K562 (cell line): ENCODE measurements around the gene RNF32. TPM values are rescaled to one million over a fixed set of nuclear protein-coding genes. Genes with fewer than 3 reads are reported as not detected.
A peak's percentile ranks its signal among the peaks of the same experiment; 100 is the strongest.

Experiments
- CC2D1A ChIP-seq: fragments of 450-650 bp; IDR thresholded peaks from 2 replicates; pipeline ENCODE4 v1.6.1; 2017; ENCODE audit warnings: mild to moderate bottlenecking
- FOXK2 ChIP-seq, 2 experiments: fragments of 450-650 bp; IDR thresholded peaks in 1 of 2; conservative IDR thresholded peaks in 1 of 2; 2 replicates each; pipeline ENCODE4 v1.6.1; 2016; ENCODE audit warnings: low read depth in 2 of 2, mild to moderate bottlenecking in 1 of 2
- MCM2 ChIP-seq: fragments of 450-650 bp; IDR thresholded peaks from 2 replicates; pipeline ENCODE4 v1.6.1; 2017; ENCODE audit warnings: low read depth, mild to moderate bottlenecking
- RB1 ChIP-seq: fragments of 450-650 bp; IDR thresholded peaks from 2 replicates; pipeline ENCODE4 v1.6.1; 2017; ENCODE audit warnings: low read depth, mild to moderate bottlenecking
- TRIM24 ChIP-seq, 2 experiments: fragments of 450-650 bp; IDR thresholded peaks; 2 replicates each; pipeline ENCODE4 v1.6.1; 2016
- ZNF197 ChIP-seq: fragments of 200-800 bp; sonication (Bioruptor generic); IDR thresholded peaks from 2 replicates; pipeline ENCODE4 v1.6.1; 2016; ENCODE audit warnings: low read depth, missing genetic modification characterization, missing compliant biosample characterization
- polyA plus RNA-seq, 8 experiments: library from polyadenylated mRNA; depleted of rRNA in 4 of 8; stranded (reverse) in 5 of 8; unstranded in 3 of 8; fragments of >200 nt; fragmentation: Nextera tagmentation in 2 of 8; fragmentation: Illumina TruSeq in 1 of 8; extraction: Ambion mirVana in 2 of 8; extraction: Trizol in 1 of 8; gene quantifications; 2 replicates each; pipeline versions ENCODE4 v1.2.1 to v1.2.3, GENCODE V29; 2011 to 2014; ENCODE audit warnings: inconsistent platforms in 1 of 8, missing spikeins in 1 of 8
- total RNA-seq, 7 experiments: library from RNA; depleted of rRNA in 6 of 7; stranded (reverse); fragments of >200 nt in 6 of 7; fragmentation: Illumina TruSeq in 2 of 7; extraction: Trizol in 2 of 7; gene quantifications; 2 replicates each; pipeline versions ENCODE4 v1.2.1 to v1.2.3, GENCODE V29; 2011 to 2021; ENCODE audit warnings: low replicate concordance in 1 of 7
- TF ChIP-seq, protein P1 (sequence below): fragments of 450-650 bp; IDR thresholded peaks from 2 replicates; pipeline ENCODE4 v1.6.1; 2017; ENCODE audit warnings: antibody characterized with exemption, mild to moderate bottlenecking
- TF ChIP-seq, protein P2 (sequence below): fragments of 250-450 bp; sonication (Bioruptor Pico); IDR thresholded peaks from 2 replicates; pipeline ENCODE4 v1.5.0; 2020; ENCODE audit warnings: mild to moderate bottlenecking, borderline replicate concordance
- TF ChIP-seq, protein P3 (sequence below): fragments of 200-800 bp; sonication (Bioruptor generic); IDR thresholded peaks from 2 replicates; pipeline ENCODE4 v1.6.1; 2016; ENCODE audit warnings: missing genetic modification characterization, missing compliant biosample characterization
- TF ChIP-seq, protein P4 (sequence below), 3 experiments: fragments of 200-800 bp in 1 of 3; fragments of 250-450 bp in 1 of 3; fragments of 450-650 bp in 1 of 3; sonication (Bioruptor Pico) in 1 of 3; sonication (Bioruptor generic) in 1 of 3; formaldehyde crosslinking in 1 of 3; IDR thresholded peaks; 2 replicates each; pipeline versions ENCODE4 v1.6.1 to v1.8.0; 2016 to 2022; ENCODE audit warnings: mild to moderate bottlenecking in 2 of 3, missing genetic modification characterization in 2 of 3, missing compliant biosample characterization in 1 of 3, moderate library complexity in 1 of 3

Gene RNF32
- total and polyA plus RNA-seq, 9 of the 15 experiments (the other 6 are each of a cell fraction or from before 2014, with no cell fraction given) = 2.6 to 7.0 (median 4.6) TPM

- TF ChIP-seq, protein P1, sequence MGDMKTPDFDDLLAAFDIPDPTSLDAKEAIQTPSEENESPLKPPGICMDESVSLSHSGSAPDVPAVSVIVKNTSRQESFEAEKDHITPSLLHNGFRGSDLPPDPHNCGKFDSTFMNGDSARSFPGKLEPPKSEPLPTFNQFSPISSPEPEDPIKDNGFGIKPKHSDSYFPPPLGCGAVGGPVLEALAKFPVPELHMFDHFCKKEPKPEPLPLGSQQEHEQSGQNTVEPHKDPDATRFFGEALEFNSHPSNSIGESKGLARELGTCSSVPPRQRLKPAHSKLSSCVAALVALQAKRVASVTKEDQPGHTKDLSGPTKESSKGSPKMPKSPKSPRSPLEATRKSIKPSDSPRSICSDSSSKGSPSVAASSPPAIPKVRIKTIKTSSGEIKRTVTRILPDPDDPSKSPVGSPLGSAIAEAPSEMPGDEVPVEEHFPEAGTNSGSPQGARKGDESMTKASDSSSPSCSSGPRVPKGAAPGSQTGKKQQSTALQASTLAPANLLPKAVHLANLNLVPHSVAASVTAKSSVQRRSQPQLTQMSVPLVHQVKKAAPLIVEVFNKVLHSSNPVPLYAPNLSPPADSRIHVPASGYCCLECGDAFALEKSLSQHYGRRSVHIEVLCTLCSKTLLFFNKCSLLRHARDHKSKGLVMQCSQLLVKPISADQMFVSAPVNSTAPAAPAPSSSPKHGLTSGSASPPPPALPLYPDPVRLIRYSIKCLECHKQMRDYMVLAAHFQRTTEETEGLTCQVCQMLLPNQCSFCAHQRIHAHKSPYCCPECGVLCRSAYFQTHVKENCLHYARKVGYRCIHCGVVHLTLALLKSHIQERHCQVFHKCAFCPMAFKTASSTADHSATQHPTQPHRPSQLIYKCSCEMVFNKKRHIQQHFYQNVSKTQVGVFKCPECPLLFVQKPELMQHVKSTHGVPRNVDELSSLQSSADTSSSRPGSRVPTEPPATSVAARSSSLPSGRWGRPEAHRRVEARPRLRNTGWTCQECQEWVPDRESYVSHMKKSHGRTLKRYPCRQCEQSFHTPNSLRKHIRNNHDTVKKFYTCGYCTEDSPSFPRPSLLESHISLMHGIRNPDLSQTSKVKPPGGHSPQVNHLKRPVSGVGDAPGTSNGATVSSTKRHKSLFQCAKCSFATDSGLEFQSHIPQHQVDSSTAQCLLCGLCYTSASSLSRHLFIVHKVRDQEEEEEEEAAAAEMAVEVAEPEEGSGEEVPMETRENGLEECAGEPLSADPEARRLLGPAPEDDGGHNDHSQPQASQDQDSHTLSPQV = 0 out of 2 replicates have a peak, but pooled peaks have one; percentile 60
- TF ChIP-seq FOXK2 (conservative IDR thresholded peaks at IDR 0.05 in 1 of 2, IDR thresholded peaks at IDR 0.05 in 1 of 2; ENCODE audit: low read depth in 2 of 2) (no peak), ZNF197 (CRISPR knock-in tag) (no peak; the same call in 1 of the 2 replicates), RB1 (no peak), CC2D1A (no peak), MCM2 (no peak), TRIM24 (IDR thresholded peaks at IDR 0.05) (no peak)
- TF ChIP-seq, protein P2, sequence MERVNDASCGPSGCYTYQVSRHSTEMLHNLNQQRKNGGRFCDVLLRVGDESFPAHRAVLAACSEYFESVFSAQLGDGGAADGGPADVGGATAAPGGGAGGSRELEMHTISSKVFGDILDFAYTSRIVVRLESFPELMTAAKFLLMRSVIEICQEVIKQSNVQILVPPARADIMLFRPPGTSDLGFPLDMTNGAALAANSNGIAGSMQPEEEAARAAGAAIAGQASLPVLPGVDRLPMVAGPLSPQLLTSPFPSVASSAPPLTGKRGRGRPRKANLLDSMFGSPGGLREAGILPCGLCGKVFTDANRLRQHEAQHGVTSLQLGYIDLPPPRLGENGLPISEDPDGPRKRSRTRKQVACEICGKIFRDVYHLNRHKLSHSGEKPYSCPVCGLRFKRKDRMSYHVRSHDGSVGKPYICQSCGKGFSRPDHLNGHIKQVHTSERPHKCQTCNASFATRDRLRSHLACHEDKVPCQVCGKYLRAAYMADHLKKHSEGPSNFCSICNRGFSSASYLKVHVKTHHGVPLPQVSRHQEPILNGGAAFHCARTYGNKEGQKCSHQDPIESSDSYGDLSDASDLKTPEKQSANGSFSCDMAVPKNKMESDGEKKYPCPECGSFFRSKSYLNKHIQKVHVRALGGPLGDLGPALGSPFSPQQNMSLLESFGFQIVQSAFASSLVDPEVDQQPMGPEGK (CRISPR knock-in tag) = no peak; the same call in 1 of the 2 replicates
- TF ChIP-seq, protein P3, sequence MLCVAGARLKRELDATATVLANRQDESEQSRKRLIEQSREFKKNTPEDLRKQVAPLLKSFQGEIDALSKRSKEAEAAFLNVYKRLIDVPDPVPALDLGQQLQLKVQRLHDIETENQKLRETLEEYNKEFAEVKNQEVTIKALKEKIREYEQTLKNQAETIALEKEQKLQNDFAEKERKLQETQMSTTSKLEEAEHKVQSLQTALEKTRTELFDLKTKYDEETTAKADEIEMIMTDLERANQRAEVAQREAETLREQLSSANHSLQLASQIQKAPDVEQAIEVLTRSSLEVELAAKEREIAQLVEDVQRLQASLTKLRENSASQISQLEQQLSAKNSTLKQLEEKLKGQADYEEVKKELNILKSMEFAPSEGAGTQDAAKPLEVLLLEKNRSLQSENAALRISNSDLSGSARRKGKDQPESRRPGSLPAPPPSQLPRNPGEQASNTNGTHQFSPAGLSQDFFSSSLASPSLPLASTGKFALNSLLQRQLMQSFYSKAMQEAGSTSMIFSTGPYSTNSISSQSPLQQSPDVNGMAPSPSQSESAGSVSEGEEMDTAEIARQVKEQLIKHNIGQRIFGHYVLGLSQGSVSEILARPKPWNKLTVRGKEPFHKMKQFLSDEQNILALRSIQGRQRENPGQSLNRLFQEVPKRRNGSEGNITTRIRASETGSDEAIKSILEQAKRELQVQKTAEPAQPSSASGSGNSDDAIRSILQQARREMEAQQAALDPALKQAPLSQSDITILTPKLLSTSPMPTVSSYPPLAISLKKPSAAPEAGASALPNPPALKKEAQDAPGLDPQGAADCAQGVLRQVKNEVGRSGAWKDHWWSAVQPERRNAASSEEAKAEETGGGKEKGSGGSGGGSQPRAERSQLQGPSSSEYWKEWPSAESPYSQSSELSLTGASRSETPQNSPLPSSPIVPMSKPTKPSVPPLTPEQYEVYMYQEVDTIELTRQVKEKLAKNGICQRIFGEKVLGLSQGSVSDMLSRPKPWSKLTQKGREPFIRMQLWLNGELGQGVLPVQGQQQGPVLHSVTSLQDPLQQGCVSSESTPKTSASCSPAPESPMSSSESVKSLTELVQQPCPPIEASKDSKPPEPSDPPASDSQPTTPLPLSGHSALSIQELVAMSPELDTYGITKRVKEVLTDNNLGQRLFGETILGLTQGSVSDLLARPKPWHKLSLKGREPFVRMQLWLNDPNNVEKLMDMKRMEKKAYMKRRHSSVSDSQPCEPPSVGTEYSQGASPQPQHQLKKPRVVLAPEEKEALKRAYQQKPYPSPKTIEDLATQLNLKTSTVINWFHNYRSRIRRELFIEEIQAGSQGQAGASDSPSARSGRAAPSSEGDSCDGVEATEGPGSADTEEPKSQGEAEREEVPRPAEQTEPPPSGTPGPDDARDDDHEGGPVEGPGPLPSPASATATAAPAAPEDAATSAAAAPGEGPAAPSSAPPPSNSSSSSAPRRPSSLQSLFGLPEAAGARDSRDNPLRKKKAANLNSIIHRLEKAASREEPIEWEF (CRISPR knock-in tag) = 0 out of 2 replicates have a peak, but pooled peaks have one; percentile 13
- TF ChIP-seq, protein P4, sequence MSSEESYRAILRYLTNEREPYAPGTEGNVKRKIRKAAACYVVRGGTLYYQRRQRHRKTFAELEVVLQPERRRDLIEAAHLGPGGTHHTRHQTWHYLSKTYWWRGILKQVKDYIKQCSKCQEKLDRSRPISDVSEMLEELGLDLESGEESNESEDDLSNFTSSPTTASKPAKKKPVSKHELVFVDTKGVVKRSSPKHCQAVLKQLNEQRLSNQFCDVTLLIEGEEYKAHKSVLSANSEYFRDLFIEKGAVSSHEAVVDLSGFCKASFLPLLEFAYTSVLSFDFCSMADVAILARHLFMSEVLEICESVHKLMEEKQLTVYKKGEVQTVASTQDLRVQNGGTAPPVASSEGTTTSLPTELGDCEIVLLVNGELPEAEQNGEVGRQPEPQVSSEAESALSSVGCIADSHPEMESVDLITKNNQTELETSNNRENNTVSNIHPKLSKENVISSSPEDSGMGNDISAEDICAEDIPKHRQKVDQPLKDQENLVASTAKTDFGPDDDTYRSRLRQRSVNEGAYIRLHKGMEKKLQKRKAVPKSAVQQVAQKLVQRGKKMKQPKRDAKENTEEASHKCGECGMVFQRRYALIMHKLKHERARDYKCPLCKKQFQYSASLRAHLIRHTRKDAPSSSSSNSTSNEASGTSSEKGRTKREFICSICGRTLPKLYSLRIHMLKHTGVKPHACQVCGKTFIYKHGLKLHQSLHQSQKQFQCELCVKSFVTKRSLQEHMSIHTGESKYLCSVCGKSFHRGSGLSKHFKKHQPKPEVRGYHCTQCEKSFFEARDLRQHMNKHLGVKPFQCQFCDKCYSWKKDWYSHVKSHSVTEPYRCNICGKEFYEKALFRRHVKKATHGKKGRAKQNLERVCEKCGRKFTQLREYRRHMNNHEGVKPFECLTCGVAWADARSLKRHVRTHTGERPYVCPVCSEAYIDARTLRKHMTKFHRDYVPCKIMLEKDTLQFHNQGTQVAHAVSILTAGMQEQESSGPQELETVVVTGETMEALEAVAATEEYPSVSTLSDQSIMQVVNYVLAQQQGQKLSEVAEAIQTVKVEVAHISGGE (CRISPR knock-in tag; IDR thresholded peaks at IDR 0.05) = peak in 1 of 3 experiments; percentile 40; a peak in 3 of 6 replicates
Observed at GRCh38 chr7:156640949-156641485, 443 bp downstream of the RNF32 start (continued).
